H9 (cell line): ENCODE measurements around the gene DNAJC21. TPM values are rescaled to one million over a fixed set of nuclear protein-coding genes. Genes with fewer than 3 reads are reported as not detected.

Experiments used
- DNase-seq: peaks from one replicate; pipeline ENCODE4 v3.0.0-alpha.2; 2017
- H2AFZ ChIP-seq: one replicate; pipeline ENCODE4 v1.6.1; 2013; ENCODE audit warnings: mild to moderate bottlenecking, low read length, control low read depth, moderate library complexity
- H2AK5ac ChIP-seq: 2 replicates; pipeline ENCODE4 v1.6.1; 2013; ENCODE audit warnings: low read length, control low read depth, mixed read lengths; ENCODE audit not compliant: insufficient read length
- H2BK120ac ChIP-seq: one replicate; pipeline ENCODE4 v1.6.1; 2013; ENCODE audit warnings: low read depth, mild to moderate bottlenecking, low read length, control low read depth, inconsistent platforms; ENCODE audit not compliant: poor library complexity, severe bottlenecking
- H2BK12ac ChIP-seq: 2 replicates; pipeline ENCODE4 v1.6.1; 2013; ENCODE audit warnings: low read length, control low read depth, mixed read lengths, low read depth; ENCODE audit not compliant: insufficient read length
- H2BK15ac ChIP-seq: 2 replicates; pipeline ENCODE4 v1.6.1; 2013; ENCODE audit warnings: low read depth, low read length, control low read depth
- H2BK20ac ChIP-seq: one replicate; pipeline ENCODE4 v1.6.1; 2013; ENCODE audit warnings: low read depth, mild to moderate bottlenecking, low read length, control low read depth, inconsistent platforms; ENCODE audit not compliant: poor library complexity, severe bottlenecking
- H2BK5ac ChIP-seq: 2 replicates; pipeline ENCODE4 v1.6.1; 2013; ENCODE audit warnings: low read length, control low read depth, mixed read lengths; ENCODE audit not compliant: insufficient read length
- H3K14ac ChIP-seq: 2 replicates; pipeline ENCODE4 v1.6.1; 2013; ENCODE audit warnings: low read length, control low read depth; ENCODE audit not compliant: insufficient read depth
- H3K18ac ChIP-seq: 2 replicates; pipeline ENCODE4 v1.6.1; 2013; ENCODE audit warnings: low read depth, mild to moderate bottlenecking, mixed read lengths, low read length, control low read depth; ENCODE audit not compliant: insufficient read length
- H3K23ac ChIP-seq: 2 replicates; pipeline ENCODE4 v1.6.1; 2013; ENCODE audit warnings: low read length, control low read depth, mixed read lengths, low read depth; ENCODE audit not compliant: insufficient read length
- H3K23me2 ChIP-seq: 2 replicates; pipeline ENCODE4 v1.6.1; 2013; ENCODE audit warnings: low read depth, mild to moderate bottlenecking, mixed read lengths, low read length, control low read depth; ENCODE audit not compliant: insufficient read length, poor library complexity, severe bottlenecking
- H3K27ac ChIP-seq: 2 replicates; pipeline ENCODE4 v1.5.1; 2013; ENCODE audit warnings: low read length, control low read depth, mixed read lengths, low read depth; ENCODE audit not compliant: insufficient read length
- H3K27me3 ChIP-seq: 2 replicates; pipeline ENCODE4 v1.6.1; 2013; ENCODE audit warnings: low read length, control low read depth, inconsistent platforms; ENCODE audit not compliant: insufficient read depth
- H3K4ac ChIP-seq: 2 replicates; pipeline ENCODE4 v1.6.1; 2013; ENCODE audit warnings: low read depth, mild to moderate bottlenecking, control low read depth, inconsistent platforms, low read length, moderate library complexity
- H3K4me1 ChIP-seq: 2 replicates; pipeline ENCODE4 v1.6.1; 2013; ENCODE audit warnings: low read length, control low read depth, inconsistent platforms; ENCODE audit not compliant: insufficient read depth
- H3K4me2 ChIP-seq: 2 replicates; pipeline ENCODE4 v1.6.1; 2013; ENCODE audit warnings: low read length, control low read depth, mixed read lengths; ENCODE audit not compliant: insufficient read length, insufficient read depth
- H3K56ac ChIP-seq: 2 replicates; pipeline ENCODE4 v1.6.1; 2013; ENCODE audit warnings: low read depth, mild to moderate bottlenecking, mixed read lengths, low read length, control low read depth; ENCODE audit not compliant: insufficient read length
- H3K79me1 ChIP-seq: 2 replicates; pipeline ENCODE4 v1.6.1; 2013; ENCODE audit warnings: low read depth, mild to moderate bottlenecking, moderate library complexity, low read length, control low read depth, inconsistent platforms; ENCODE audit not compliant: insufficient read depth, poor library complexity, severe bottlenecking
- H3K79me2 ChIP-seq: 2 replicates; pipeline ENCODE4 v1.6.1; 2013; ENCODE audit warnings: low read length, control low read depth, inconsistent platforms; ENCODE audit not compliant: insufficient read depth
- H3K9ac ChIP-seq: 2 replicates; pipeline ENCODE4 v1.6.1; 2013; ENCODE audit warnings: low read length, control low read depth, mixed read lengths; ENCODE audit not compliant: insufficient read length; ENCODE audit errors: extremely low read depth
- H3K9me3 ChIP-seq: one replicate; pipeline ENCODE4 v1.6.1; 2013; ENCODE audit warnings: low read depth, low read length, inconsistent platforms; ENCODE audit not compliant: control insufficient read depth
- H3T11ph ChIP-seq: one replicate; pipeline ENCODE4 v1.6.1; 2013; ENCODE audit warnings: mild to moderate bottlenecking, low read length, control low read depth, inconsistent platforms
- H4K20me1 ChIP-seq: one replicate; pipeline ENCODE4 v1.6.1; 2013; ENCODE audit not compliant: control insufficient read depth, insufficient read length, insufficient read depth
- H4K5ac ChIP-seq: 2 replicates; pipeline ENCODE4 v1.6.1; 2013; ENCODE audit warnings: low read depth, mild to moderate bottlenecking, mixed read lengths, low read length, control low read depth; ENCODE audit not compliant: insufficient read length
- H4K8ac ChIP-seq: replicated peaks from 2 replicates; pipeline ENCODE4 v1.6.1; 2013; ENCODE audit warnings: low read length, control low read depth, mixed read lengths, low read depth; ENCODE audit not compliant: insufficient read length
- H4K91ac ChIP-seq: 2 replicates; pipeline ENCODE4 v1.6.1; 2013; ENCODE audit warnings: low read depth, mild to moderate bottlenecking, moderate library complexity, mixed read lengths, low read length, control low read depth; ENCODE audit not compliant: insufficient read length
- H3K27ac Mint-ChIP-seq, 3 experiments: 2 replicates in 2 of 3; 3 replicates in 1 of 3; pipeline ENCODE4 v1.8.0; 2020 to 2021; ENCODE audit warnings: mixed read lengths in 3 of 3, mild to moderate bottlenecking in 1 of 3, moderate library complexity in 1 of 3
- H3K27me3 Mint-ChIP-seq: 2 replicates; pipeline ENCODE4 v1.8.0; 2021; ENCODE audit warnings: low read depth, mild to moderate bottlenecking, moderate library complexity, mixed read lengths
- H3K36me3 Mint-ChIP-seq, 3 experiments: 2 replicates in 2 of 3; 3 replicates in 1 of 3; pipeline ENCODE4 v1.8.0; 2020 to 2021; ENCODE audit warnings: low read depth in 3 of 3, mixed read lengths in 3 of 3; ENCODE audit not compliant: insufficient read depth in 1 of 3
- H3K4me1 Mint-ChIP-seq, 2 experiments: 2 replicates each; pipeline ENCODE4 v1.8.0; 2020; ENCODE audit warnings: mixed read lengths in 2 of 2
- H3K4me3 Mint-ChIP-seq, 2 experiments: 2 replicates in 1 of 2; 3 replicates in 1 of 2; pipeline ENCODE4 v1.8.0; 2020 to 2021; ENCODE audit warnings: mild to moderate bottlenecking in 2 of 2, mixed read lengths in 2 of 2, moderate library complexity in 1 of 2
- H3K9me3 Mint-ChIP-seq, 2 experiments: 2 replicates in 1 of 2; 3 replicates in 1 of 2; pipeline ENCODE4 v1.8.0; 2020; ENCODE audit warnings: mild to moderate bottlenecking in 2 of 2, mixed read lengths in 2 of 2, moderate library complexity in 1 of 2
- WGBS: extraction: QIAGEN DNeasy Blood & Tissue Kit; methylation state at CpG from one replicate; pipeline ENCODE4 v1.1.7; 2013; ENCODE audit warnings: missing lambda C conversion rate, low lambda C conversion rate, mixed read lengths; ENCODE audit not compliant: insufficient read length; ENCODE audit errors: extremely low coverage; 5-methylcytosine and 5-hydroxymethylcytosine counted together
- total RNA-seq: library from RNA; stranded (reverse); gene quantifications from 2 replicates; pipeline ENCODE4 v1.2.1, GENCODE V29; 2021
- TF ChIP-seq, protein P1 (sequence below): fragments of 200-600 bp; sonication (generic); conservative IDR thresholded peaks from 3 replicates; pipeline ENCODE4 v1.8.0; 2021; ENCODE audit warnings: antibody characterized with exemption, mild to moderate bottlenecking

Gene DNAJC21
- total RNA-seq, 1 experiment from 2014 or later: 50.4 TPM

GRCh38 chr5:34927785-34928184, 1.6 kb upstream of the DNAJC21 start:
- Mint-ChIP-seq H3K27ac (peak overlapping the region in 1 of 3 experiments; percentile 70; a peak in 1 of 7 replicates), H3K4me1 (peaks cover 17 to 23% of the 10 kb centered on the region in 2 experiments), H3K4me3 (peak overlapping the region in 1 of 2 experiments; percentile 44; a peak in 1 of 5 replicates), H3K9me3 (no peaks in the 10 kb centered on the region; a peak in 1 of 5 replicates), H3K27me3 (no peaks in the 10 kb centered on the region), H3K36me3 (peaks cover 20 to 49% (median 43%) of the 10 kb centered on the region in 3 experiments)
- no peak overlapping the region for H2AFZ ChIP-seq
- no peak overlapping the region for H2AK5ac ChIP-seq
- H2BK15ac ChIP-seq: no peak overlapping the region
- H3K27ac ChIP-seq: no peak overlapping the region
- H3K9me3 ChIP-seq: no peaks in the 10 kb centered on the region
- peaks cover 6% of the 10 kb centered on the region for H3K79me1 ChIP-seq
- no peak overlapping the region for H2BK120ac ChIP-seq
- H2BK12ac ChIP-seq: no peak overlapping the region
- WGBS: no CpG with 5 or more reads among the region's 5 CpGs
- H4K91ac ChIP-seq: no peak overlapping the region
- peaks cover 8% of the 10 kb centered on the region; the same call in 1 of the 2 replicates for H3K79me2 ChIP-seq
- no peak overlapping the region for H3K4ac ChIP-seq
- TF ChIP-seq, protein P1, sequence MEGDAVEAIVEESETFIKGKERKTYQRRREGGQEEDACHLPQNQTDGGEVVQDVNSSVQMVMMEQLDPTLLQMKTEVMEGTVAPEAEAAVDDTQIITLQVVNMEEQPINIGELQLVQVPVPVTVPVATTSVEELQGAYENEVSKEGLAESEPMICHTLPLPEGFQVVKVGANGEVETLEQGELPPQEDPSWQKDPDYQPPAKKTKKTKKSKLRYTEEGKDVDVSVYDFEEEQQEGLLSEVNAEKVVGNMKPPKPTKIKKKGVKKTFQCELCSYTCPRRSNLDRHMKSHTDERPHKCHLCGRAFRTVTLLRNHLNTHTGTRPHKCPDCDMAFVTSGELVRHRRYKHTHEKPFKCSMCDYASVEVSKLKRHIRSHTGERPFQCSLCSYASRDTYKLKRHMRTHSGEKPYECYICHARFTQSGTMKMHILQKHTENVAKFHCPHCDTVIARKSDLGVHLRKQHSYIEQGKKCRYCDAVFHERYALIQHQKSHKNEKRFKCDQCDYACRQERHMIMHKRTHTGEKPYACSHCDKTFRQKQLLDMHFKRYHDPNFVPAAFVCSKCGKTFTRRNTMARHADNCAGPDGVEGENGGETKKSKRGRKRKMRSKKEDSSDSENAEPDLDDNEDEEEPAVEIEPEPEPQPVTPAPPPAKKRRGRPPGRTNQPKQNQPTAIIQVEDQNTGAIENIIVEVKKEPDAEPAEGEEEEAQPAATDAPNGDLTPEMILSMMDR: no peak
- H3K23me2 ChIP-seq: peaks cover 6% of the 10 kb centered on the region
- no peaks in the 10 kb centered on the region for H3K27me3 ChIP-seq
- H4K5ac ChIP-seq: no peak overlapping the region
- no peaks in the 10 kb centered on the region for H4K20me1 ChIP-seq
- H3K14ac ChIP-seq: no peak overlapping the region
- H3K4me2 ChIP-seq: no peak overlapping the region
- H3K9ac ChIP-seq: no peak overlapping the region
- no peak overlapping the region for H3K18ac ChIP-seq
- DNase-seq: peak; percentile 34
- H3K4me1 ChIP-seq: no peaks in the 10 kb centered on the region; the same call in 1 of the 2 replicates
- H2BK20ac ChIP-seq: no peak overlapping the region
- no peak overlapping the region for H3K23ac ChIP-seq
- no peak overlapping the region for H4K8ac ChIP-seq
- H3K56ac ChIP-seq: no peak overlapping the region
- no peak overlapping the region for H2BK5ac ChIP-seq
- no peak overlapping the region for H3T11ph ChIP-seq
